IMR-90 (cell line): ENCODE results near the gene HRAS. TPM values are rescaled to one million over a fixed set of nuclear protein-coding genes. Genes with fewer than 3 reads are reported as not detected.

ENCODE experiments used
- ATAC-seq: fragments of 200-7000 bp; cut with Tn5 transposase; 2 replicates; pipeline ENCODE4 v1.9.1; 2020; ENCODE audit warnings: low read depth, mild to moderate bottlenecking, moderate library complexity
- BruUV-seq: library from RNA; stranded (reverse); fragments of 400-500 nt; replicated peaks from 2 replicates; lab custom pipeline; 2021; lab: Mats Ljungman, UMichigan
- CTCF ChIA-PET: fragments of 300-600 bp; formaldehyde crosslinking; extraction: SDS; loops from one replicate; lab custom pipeline; 2021; ENCODE audit warnings: antibody characterized with exemption; lab: Yijun Ruan, JAX
- POLR2A ChIA-PET: fragments of 300-600 bp; sonication (Branson Sonifier 250); formaldehyde crosslinking; loops from one replicate; lab custom pipeline; 2022; ENCODE audit warnings: antibody characterized with exemption; ENCODE audit not compliant: unreplicated experiment; lab: Charles Lee
- DNase-seq: peaks from one replicate; pipeline ENCODE4 v3.0.0; 2013
- H2AFZ ChIP-seq: replicated peaks from 2 replicates; pipeline ENCODE3; 2013; ENCODE audit warnings: low read length, mild to moderate bottlenecking; ENCODE audit not compliant: poor library complexity
- H2AK5ac ChIP-seq: 2 replicates; pipeline ENCODE4 v1.6.1; 2013; ENCODE audit warnings: low read depth, low read length, inconsistent platforms
- H2AK9ac ChIP-seq: replicated peaks from 2 replicates; pipeline ENCODE3; 2013; ENCODE audit warnings: mild to moderate bottlenecking, low read depth, low read length, moderate library complexity; ENCODE audit not compliant: poor library complexity
- H2BK120ac ChIP-seq: 2 replicates; pipeline ENCODE4 v1.6.1; 2013; ENCODE audit warnings: low read depth, low read length, inconsistent platforms
- H2BK15ac ChIP-seq: 3 replicates; pipeline ENCODE4 v1.6.1; 2013; ENCODE audit warnings: low read depth, low read length, inconsistent platforms
- H2BK20ac ChIP-seq: 2 replicates; pipeline ENCODE4 v1.6.1; 2013; ENCODE audit warnings: low read depth, mild to moderate bottlenecking, inconsistent platforms, low read length, moderate library complexity
- H2BK5ac ChIP-seq: 2 replicates; pipeline ENCODE4 v1.6.1; 2013; ENCODE audit warnings: mild to moderate bottlenecking, low read depth, low read length, inconsistent platforms; ENCODE audit not compliant: poor library complexity, severe bottlenecking
- H3K14ac ChIP-seq: replicated peaks from 2 replicates; pipeline ENCODE4 v1.6.1; 2013; ENCODE audit warnings: low read depth, low read length, inconsistent platforms
- H3K18ac ChIP-seq: 2 replicates; pipeline ENCODE4 v1.6.1; 2013; ENCODE audit warnings: low read depth, low read length, control low read depth
- H3K23ac ChIP-seq: 2 replicates; pipeline ENCODE4 v1.6.1; 2013; ENCODE audit warnings: low read depth, low read length, inconsistent platforms
- H3K27ac ChIP-seq: 2 replicates; pipeline ENCODE4 v1.5.1; 2013; ENCODE audit warnings: mild to moderate bottlenecking, control low read depth, low read length; ENCODE audit not compliant: insufficient read depth
- H3K27me3 ChIP-seq: 2 replicates; pipeline ENCODE4 v1.6.1; 2013; ENCODE audit warnings: low read length; ENCODE audit not compliant: control insufficient read depth, insufficient read depth
- H3K36me3 ChIP-seq: 2 replicates; pipeline ENCODE4 v1.6.1; 2013; ENCODE audit warnings: low read length, mixed read lengths; ENCODE audit not compliant: control insufficient read depth, insufficient read depth
- H3K4ac ChIP-seq: 2 replicates; pipeline ENCODE4 v1.6.1; 2013; ENCODE audit warnings: low read depth, low read length, inconsistent platforms
- H3K4me1 ChIP-seq: 2 replicates; pipeline ENCODE4 v1.6.1; 2013; ENCODE audit warnings: low read length, mixed read lengths; ENCODE audit not compliant: control insufficient read depth, insufficient read depth
- H3K4me2 ChIP-seq: 2 replicates; pipeline ENCODE4 v1.6.1; 2013; ENCODE audit warnings: low read depth, mild to moderate bottlenecking, control low read depth, low read length, moderate library complexity
- H3K4me3 ChIP-seq: 2 replicates; pipeline ENCODE4 v1.5.1; 2013; ENCODE audit warnings: low read depth, mild to moderate bottlenecking, control low read depth, low read length, moderate library complexity; ENCODE audit not compliant: insufficient read depth
- H3K56ac ChIP-seq: 2 replicates; pipeline ENCODE4 v1.6.1; 2013; ENCODE audit warnings: low read length, inconsistent platforms; ENCODE audit not compliant: insufficient read depth; ENCODE audit errors: extremely low read depth
- H3K79me1 ChIP-seq, 2 experiments: 2 replicates each; pipeline ENCODE4 v1.6.1; 2013; ENCODE audit warnings: low read length in 2 of 2, inconsistent platforms in 1 of 2, low read depth in 1 of 2
- H3K9ac ChIP-seq: 2 replicates; pipeline ENCODE4 v1.6.1; 2013; ENCODE audit warnings: low read depth, low read length, control low read depth
- H3K9me1 ChIP-seq: 2 replicates; pipeline ENCODE4 v1.6.1; 2013; ENCODE audit warnings: low read length, inconsistent platforms; ENCODE audit not compliant: insufficient read depth
- H3K9me3 ChIP-seq: 2 replicates; pipeline ENCODE4 v1.6.1; 2013; ENCODE audit warnings: low read length; ENCODE audit not compliant: control insufficient read depth, insufficient read depth
- H4K20me1 ChIP-seq: 2 replicates; pipeline ENCODE4 v1.6.1; 2013; ENCODE audit warnings: low read length, inconsistent platforms; ENCODE audit not compliant: insufficient read depth
- H4K5ac ChIP-seq: 2 replicates; pipeline ENCODE4 v1.6.1; 2013; ENCODE audit warnings: mild to moderate bottlenecking, low read depth, low read length, control low read depth
- H4K8ac ChIP-seq, 2 experiments: 2 replicates each; pipeline ENCODE4 v1.6.1; 2013; ENCODE audit warnings: low read depth in 2 of 2, low read length in 2 of 2, control low read depth in 1 of 2, inconsistent platforms in 1 of 2
- H4K91ac ChIP-seq: 2 replicates; pipeline ENCODE4 v1.6.1; 2013; ENCODE audit warnings: low read depth, low read length, inconsistent platforms; ENCODE audit not compliant: insufficient read depth
- BHLHE40 ChIP-seq: fragments of 150-350 bp; IDR thresholded peaks from 2 replicates; pipeline ENCODE4 v1.6.1; 2016; ENCODE audit warnings: mild to moderate bottlenecking, low read depth, low read length
- CEBPB ChIP-seq: IDR thresholded peaks from 2 replicates; pipeline ENCODE4 v1.6.1; 2012; ENCODE audit warnings: low read depth, low read length, improper control_type of control experiment
- CHD1 ChIP-seq: IDR thresholded peaks from 2 replicates; pipeline ENCODE4 v1.6.1; 2012; ENCODE audit warnings: low read depth, low read length, improper control_type of control experiment
- CTCF ChIP-seq: conservative IDR thresholded peaks from 2 replicates; pipeline ENCODE4 v1.5.1; 2012; ENCODE audit warnings: mild to moderate bottlenecking, low read depth, low read length, improper control_type of control experiment
- ELK1 ChIP-seq: fragments of 150-350 bp; IDR thresholded peaks from 2 replicates; pipeline ENCODE4 v1.6.1; 2016; ENCODE audit warnings: low read depth, mild to moderate bottlenecking, low read length, moderate library complexity, borderline replicate concordance
- FOS ChIP-seq: fragments of 150-350 bp; IDR thresholded peaks from 2 replicates; pipeline ENCODE4 v1.6.1; 2016; ENCODE audit warnings: low read depth, low read length
- MAFK ChIP-seq: IDR thresholded peaks from 2 replicates; pipeline ENCODE4 v1.6.1; 2012; ENCODE audit warnings: low read depth, low read length, improper control_type of control experiment
- MAZ ChIP-seq: IDR thresholded peaks from 2 replicates; pipeline ENCODE4 v1.6.1; 2012; ENCODE audit warnings: low read depth, mild to moderate bottlenecking, low read length, improper control_type of control experiment, moderate library complexity, borderline replicate concordance
- MXI1 ChIP-seq: IDR thresholded peaks from 2 replicates; pipeline ENCODE4 v1.6.1; 2012; ENCODE audit warnings: low read depth, mild to moderate bottlenecking, low read length, moderate library complexity, borderline replicate concordance
- NFE2L2 ChIP-seq: fragments of 150-350 bp; IDR thresholded peaks from 2 replicates; pipeline ENCODE4 v1.6.1; 2016; ENCODE audit warnings: low read depth, mild to moderate bottlenecking, low read length
- POLR2A ChIP-seq: IDR thresholded peaks from 2 replicates; pipeline ENCODE4 v1.6.1; 2012; ENCODE audit warnings: mild to moderate bottlenecking, low read depth, low read length
- RAD21 ChIP-seq: IDR thresholded peaks from 2 replicates; pipeline ENCODE4 v1.6.1; 2012; ENCODE audit warnings: low read length, improper control_type of control experiment
- RCOR1 ChIP-seq: IDR thresholded peaks from 2 replicates; pipeline ENCODE4 v1.6.1; 2012; ENCODE audit warnings: mild to moderate bottlenecking, low read length, improper control_type of control experiment; ENCODE audit not compliant: insufficient replicate concordance
- RFX5 ChIP-seq: IDR thresholded peaks from 2 replicates; pipeline ENCODE4 v1.8.0; 2012; ENCODE audit warnings: low read depth, mild to moderate bottlenecking, low read length, moderate library complexity
- SMC3 ChIP-seq: fragments of 150-350 bp; IDR thresholded peaks from 2 replicates; pipeline ENCODE4 v1.6.1; 2016; ENCODE audit warnings: low read depth, mild to moderate bottlenecking, antibody characterized with exemption, low read length, moderate library complexity
- WGBS, 2 experiments: methylation state at CpG; one replicate each; pipeline versions ENCODE4 v1.1.5 to v1.1.7; 2013; ENCODE audit warnings: missing lambda C conversion rate in 2 of 2; ENCODE audit not compliant: insufficient read length in 1 of 2; ENCODE audit errors: extremely low coverage in 2 of 2; 5-methylcytosine and 5-hydroxymethylcytosine counted together
- dilution Hi-C: fragments of 300-500 bp; cut with HindIII; formaldehyde crosslinking; loops from one replicate; pipeline ENCODE4 v1.14.3; 2018; ENCODE audit warnings: low sequenced_read_pairs; ENCODE audit not compliant: unreplicated experiment
- in situ Hi-C: fragments of 300-500 bp; cut with MboI; formaldehyde crosslinking; loops from 3 replicates; pipeline ENCODE4 v1.14.3; 2019; ENCODE audit warnings: low sequenced_read_pairs, inconsistent platforms, mixed read lengths
- intact Hi-C: fragments of 100-400 bp; cut with micrococcal nuclease; formaldehyde crosslinking; loops from 2 replicates; pipeline ENCODE4 v1.10.0; 2022
- polyA plus RNA-seq, 3 experiments: library from polyadenylated mRNA; depleted of rRNA; stranded (reverse); fragments of >200 nt; gene quantifications; 2 replicates each; pipeline ENCODE4 v1.2.3, GENCODE V29; 2012; ENCODE audit warnings: low replicate concordance in 1 of 3
- total RNA-seq: library from RNA; depleted of rRNA; stranded (reverse); fragments of >200 nt; gene quantifications from 2 replicates; pipeline ENCODE4 v1.2.3, GENCODE V29; 2012
- TF ChIP-seq, protein P1 (sequence below): fragments of 150-350 bp; IDR thresholded peaks from 2 replicates; pipeline ENCODE4 v1.6.1; 2017; ENCODE audit warnings: mild to moderate bottlenecking, antibody characterized with exemption, low read length, low read depth

The HRAS gene
- total and polyA plus RNA-seq, 2 of the 4 experiments (the other 2 are of a cell fraction) = 108 to 123 TPM

DNA sequence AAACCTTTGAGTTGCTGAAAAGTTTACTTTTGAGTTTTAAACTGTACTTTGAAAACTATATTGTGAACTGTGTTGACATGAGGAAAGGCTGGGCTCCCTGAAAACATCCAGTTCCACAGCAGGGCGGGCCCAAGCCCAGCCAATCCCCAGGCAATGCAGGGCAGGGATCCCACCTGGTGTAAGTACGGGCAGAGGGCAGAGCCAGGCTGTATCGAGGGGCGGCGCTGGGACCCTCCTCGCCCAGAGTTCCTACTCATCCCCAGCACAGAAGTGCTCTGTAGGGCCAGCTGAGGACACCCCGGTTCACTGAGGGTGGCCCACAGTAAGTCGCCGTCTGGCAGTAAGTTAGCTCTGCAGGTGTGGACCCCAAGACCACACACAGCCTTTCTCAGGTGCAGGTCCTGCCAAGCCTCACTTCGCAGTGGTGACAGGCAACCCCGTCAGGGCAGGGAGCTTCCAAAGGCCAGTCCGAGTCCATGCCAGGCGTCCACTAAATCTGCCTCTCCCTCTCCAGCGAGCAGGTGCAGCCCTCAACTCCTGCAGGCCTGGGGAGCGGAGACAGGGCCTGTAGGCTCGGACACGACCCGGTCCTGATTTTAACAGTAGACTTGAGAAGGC, 31.7 kb upstream of the HRAS start:
- CTCF ChIA-PET = no interaction called here
- Histone ChIP-seq H3K18ac (no peak overlapping the region), H3K4me1 (peaks cover 17% of the 10 kb centered on the region), H3K36me3 (peaks cover 14% of the 10 kb centered on the region), H3K9ac (peak overlapping the region; percentile 100), H2BK5ac (peak overlapping the region; percentile 99), H3K9me3 (no peaks in the 10 kb centered on the region), H4K20me1 (peaks cover 29% of the 10 kb centered on the region), H2AFZ (no peak overlapping the region), H2BK20ac (no peak overlapping the region), H2AK5ac (peak overlapping the region; percentile 100), H2AK9ac (peak overlapping the region; percentile 100), H3K4me2 (peak overlapping the region; percentile 99), H4K91ac (no peak overlapping the region), H3K79me1 (peaks cover 30 to 43% of the 10 kb centered on the region in 2 experiments; a peak in 3 of 4 replicates), H3K14ac (peak overlapping the region; percentile 96; the same call in 1 of the 2 replicates), H2BK120ac (no peak overlapping the region), H2BK15ac (no peak overlapping the region), H3K56ac (no peak overlapping the region), H3K27me3 (no peaks in the 10 kb centered on the region), H3K27ac (peak overlapping the region; percentile 96; the same call in 1 of the 2 replicates), H3K4me3 (peak overlapping the region; percentile 100), H3K9me1 (no peaks in the 10 kb centered on the region), H4K5ac (peak overlapping the region; percentile 94; the same call in 1 of the 2 replicates), H4K8ac (peak overlapping the region; percentile 65 to 98; a peak in 2 of 4 replicates), H3K23ac (no peak overlapping the region; the same call in none of the 2 replicates), H3K4ac (no peak overlapping the region)
- no TSS peak for BruUV-seq
- no peak for TF ChIP-seq SMC3
- no peak for TF ChIP-seq CHD1
- TF ChIP-seq CTCF = no peak
- no peak for TF ChIP-seq RFX5
- TF ChIP-seq CEBPB = no peak
- TF ChIP-seq FOS = no peak
- TF ChIP-seq POLR2A = no peak
- TF ChIP-seq NFE2L2 = no peak
- TF ChIP-seq, protein P1, sequence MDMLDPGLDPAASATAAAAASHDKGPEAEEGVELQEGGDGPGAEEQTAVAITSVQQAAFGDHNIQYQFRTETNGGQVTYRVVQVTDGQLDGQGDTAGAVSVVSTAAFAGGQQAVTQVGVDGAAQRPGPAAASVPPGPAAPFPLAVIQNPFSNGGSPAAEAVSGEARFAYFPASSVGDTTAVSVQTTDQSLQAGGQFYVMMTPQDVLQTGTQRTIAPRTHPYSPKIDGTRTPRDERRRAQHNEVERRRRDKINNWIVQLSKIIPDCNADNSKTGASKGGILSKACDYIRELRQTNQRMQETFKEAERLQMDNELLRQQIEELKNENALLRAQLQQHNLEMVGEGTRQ = no peak
- TF ChIP-seq MAZ = no peak
- TF ChIP-seq MXI1 = no peak
- no peak for TF ChIP-seq RCOR1
- no peak for TF ChIP-seq BHLHE40
- TF ChIP-seq RAD21 = no peak
- no peak for TF ChIP-seq ELK1
- TF ChIP-seq MAFK = no peak
- DNase-seq (no peak), ATAC-seq (no peak)
- dilution Hi-C loops (no loop called here), intact Hi-C loops (no loop called here), in situ Hi-C loops (no loop called here)
- POLR2A ChIA-PET = no interaction called here
- WGBS, 2 experiments = 93% methylated on average over 3 of the region's 18 CpGs; no CpG with 5 or more reads in 1 of the 2 experiments
